Measurements from ENCODE around the gene STOX1. TPM values are rescaled to one million over a fixed set of nuclear protein-coding genes. Genes with fewer than 3 reads are reported as not detected.
"Not testable (repeated sequence)": the region's sequence is repeated elsewhere in the genome, so short reads cannot be mapped to it uniquely, and the experiment has no call there.

STOX1 gene
- total RNA-seq, 1 experiment from 2014 or later: 5.8 TPM

DNA sequence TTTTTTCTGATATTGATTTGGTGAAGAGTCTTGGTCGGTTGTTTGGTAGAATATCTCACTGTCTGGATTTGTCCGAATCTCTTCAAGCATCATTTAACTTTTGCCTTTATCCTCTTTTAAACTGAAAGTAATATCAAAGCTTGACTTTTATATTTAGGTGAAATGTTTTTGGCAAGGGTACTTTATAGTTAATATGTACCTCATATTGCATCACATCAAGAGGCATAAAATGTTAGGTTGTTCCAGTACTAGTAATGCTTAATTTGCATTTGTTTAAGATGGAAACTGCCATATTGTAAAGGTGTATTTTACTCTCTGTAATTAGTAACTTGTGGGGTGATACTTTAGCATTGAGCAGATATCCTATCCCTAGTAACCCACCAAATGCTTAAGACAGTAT lies 111.6 kb downstream of the STOX1 start:
- Histone ChIP-seq H3K4me1 (ENCODE audit: control insufficient read depth, insufficient read depth, low read length) (no peaks in the 10 kb centered on the region), H3K27me3 (ENCODE audit: control insufficient read depth, insufficient read depth, low read length) (no peaks in the 10 kb centered on the region), H3K9me3 (ENCODE audit: control insufficient read depth, insufficient read depth, low read depth, low read length) (no peaks in the 10 kb centered on the region), H3K4me3 (ENCODE audit: low read depth in 2 of 2, low read length in 2 of 2) (no peak overlapping the region), H3K27ac (ENCODE audit: low read length) (no peak overlapping the region), H3K36me3 (ENCODE audit: control insufficient read depth, insufficient read depth, low read length) (peaks cover 27% of the 10 kb centered on the region)
- no peak for DNase-seq (ENCODE audit: low read depth, low spot score)
- BruUV-seq (replicated peaks): no TSS peak
- in situ Hi-C loops (cut with HindIII; ENCODE audit: low pct_unique_long_range_greater_than_20kb, low sequenced_read_pairs) (no loop called here), intact Hi-C loops (cut with micrococcal nuclease; ENCODE audit: unreplicated experiment) (no loop called here)
- no peak for ATAC-seq
- TF ChIP-seq, protein P1, sequence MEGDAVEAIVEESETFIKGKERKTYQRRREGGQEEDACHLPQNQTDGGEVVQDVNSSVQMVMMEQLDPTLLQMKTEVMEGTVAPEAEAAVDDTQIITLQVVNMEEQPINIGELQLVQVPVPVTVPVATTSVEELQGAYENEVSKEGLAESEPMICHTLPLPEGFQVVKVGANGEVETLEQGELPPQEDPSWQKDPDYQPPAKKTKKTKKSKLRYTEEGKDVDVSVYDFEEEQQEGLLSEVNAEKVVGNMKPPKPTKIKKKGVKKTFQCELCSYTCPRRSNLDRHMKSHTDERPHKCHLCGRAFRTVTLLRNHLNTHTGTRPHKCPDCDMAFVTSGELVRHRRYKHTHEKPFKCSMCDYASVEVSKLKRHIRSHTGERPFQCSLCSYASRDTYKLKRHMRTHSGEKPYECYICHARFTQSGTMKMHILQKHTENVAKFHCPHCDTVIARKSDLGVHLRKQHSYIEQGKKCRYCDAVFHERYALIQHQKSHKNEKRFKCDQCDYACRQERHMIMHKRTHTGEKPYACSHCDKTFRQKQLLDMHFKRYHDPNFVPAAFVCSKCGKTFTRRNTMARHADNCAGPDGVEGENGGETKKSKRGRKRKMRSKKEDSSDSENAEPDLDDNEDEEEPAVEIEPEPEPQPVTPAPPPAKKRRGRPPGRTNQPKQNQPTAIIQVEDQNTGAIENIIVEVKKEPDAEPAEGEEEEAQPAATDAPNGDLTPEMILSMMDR (IDR thresholded peaks at IDR 0.05): no peak
- no peak for TF ChIP-seq POLR2AphosphoS5 (IDR thresholded peaks at IDR 0.05; ENCODE audit: low read depth, low read length)
- no peak for TF ChIP-seq SIN3A (IDR thresholded peaks at IDR 0.05; ENCODE audit: borderline replicate concordance, insufficient read depth, low read depth, low read length)
- TF ChIP-seq TCF7L2 (IDR thresholded peaks at IDR 0.05; ENCODE audit: low read depth, low read length): no peak
- TF ChIP-seq, protein P2, sequence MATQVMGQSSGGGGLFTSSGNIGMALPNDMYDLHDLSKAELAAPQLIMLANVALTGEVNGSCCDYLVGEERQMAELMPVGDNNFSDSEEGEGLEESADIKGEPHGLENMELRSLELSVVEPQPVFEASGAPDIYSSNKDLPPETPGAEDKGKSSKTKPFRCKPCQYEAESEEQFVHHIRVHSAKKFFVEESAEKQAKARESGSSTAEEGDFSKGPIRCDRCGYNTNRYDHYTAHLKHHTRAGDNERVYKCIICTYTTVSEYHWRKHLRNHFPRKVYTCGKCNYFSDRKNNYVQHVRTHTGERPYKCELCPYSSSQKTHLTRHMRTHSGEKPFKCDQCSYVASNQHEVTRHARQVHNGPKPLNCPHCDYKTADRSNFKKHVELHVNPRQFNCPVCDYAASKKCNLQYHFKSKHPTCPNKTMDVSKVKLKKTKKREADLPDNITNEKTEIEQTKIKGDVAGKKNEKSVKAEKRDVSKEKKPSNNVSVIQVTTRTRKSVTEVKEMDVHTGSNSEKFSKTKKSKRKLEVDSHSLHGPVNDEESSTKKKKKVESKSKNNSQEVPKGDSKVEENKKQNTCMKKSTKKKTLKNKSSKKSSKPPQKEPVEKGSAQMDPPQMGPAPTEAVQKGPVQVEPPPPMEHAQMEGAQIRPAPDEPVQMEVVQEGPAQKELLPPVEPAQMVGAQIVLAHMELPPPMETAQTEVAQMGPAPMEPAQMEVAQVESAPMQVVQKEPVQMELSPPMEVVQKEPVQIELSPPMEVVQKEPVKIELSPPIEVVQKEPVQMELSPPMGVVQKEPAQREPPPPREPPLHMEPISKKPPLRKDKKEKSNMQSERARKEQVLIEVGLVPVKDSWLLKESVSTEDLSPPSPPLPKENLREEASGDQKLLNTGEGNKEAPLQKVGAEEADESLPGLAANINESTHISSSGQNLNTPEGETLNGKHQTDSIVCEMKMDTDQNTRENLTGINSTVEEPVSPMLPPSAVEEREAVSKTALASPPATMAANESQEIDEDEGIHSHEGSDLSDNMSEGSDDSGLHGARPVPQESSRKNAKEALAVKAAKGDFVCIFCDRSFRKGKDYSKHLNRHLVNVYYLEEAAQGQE (IDR thresholded peaks at IDR 0.05; ENCODE audit: insufficient read depth in 1 of 2, low read depth in 2 of 2, low read length in 1 of 2): no peak
- CTCF ChIA-PET: no interaction called here
- POLR2A ChIA-PET: no interaction called here

DNA sequence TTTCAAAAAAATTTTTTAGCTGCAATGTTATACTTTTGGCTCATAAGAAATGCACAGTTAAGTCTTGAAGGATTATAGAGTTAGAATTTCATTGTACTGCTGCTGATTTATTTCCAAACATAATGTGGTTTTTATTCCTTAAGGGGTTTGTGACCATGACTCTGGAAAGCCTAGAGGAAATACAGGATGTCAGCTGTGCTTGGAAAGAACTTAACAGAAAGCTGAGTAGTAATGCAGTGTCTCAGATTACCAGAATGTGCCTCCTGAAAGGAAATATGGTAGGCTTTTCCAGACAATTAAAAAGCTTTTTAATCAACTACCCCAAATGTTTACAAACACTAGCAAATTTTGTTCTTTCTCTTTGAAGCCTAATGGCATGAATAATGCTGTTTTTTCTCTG lies 113.6 kb downstream of the STOX1 start:
- in situ Hi-C loops (cut with HindIII; ENCODE audit: low pct_unique_long_range_greater_than_20kb, low sequenced_read_pairs); H3K4me3 ChIP-seq (ENCODE audit: low read depth in 2 of 2, low read length in 2 of 2); BruUV-seq (replicated peaks); H3K27me3 ChIP-seq (ENCODE audit: control insufficient read depth, insufficient read depth, low read length); intact Hi-C loops (cut with micrococcal nuclease; ENCODE audit: unreplicated experiment); H3K4me1 ChIP-seq (ENCODE audit: control insufficient read depth, insufficient read depth, low read length); H3K9me3 ChIP-seq (ENCODE audit: control insufficient read depth, insufficient read depth, low read depth, low read length); DNase-seq (ENCODE audit: low read depth, low spot score); H3K27ac ChIP-seq (ENCODE audit: low read length); POLR2A ChIA-PET; ATAC-seq: not testable (repeated sequence)
- CTCF ChIA-PET: interaction anchor here (0.6 kb wide), 2 partner anchors 15 to 43 kb away, joined by 3 to 6 read pairs; partner anchors contain the start of gene DDX21
- H3K36me3 ChIP-seq (ENCODE audit: control insufficient read depth, insufficient read depth, low read length): peaks cover 15% of the 10 kb centered on the region

Other genes starting within 250 kb of the STOX1 start
- 102 TPM for gene CCAR1, start 106.3 kb upstream of the STOX1 start, total RNA-seq (2021; ENCODE audit: unreplicated experiment)
- 46.9 TPM for gene DDX50, start 73.8 kb downstream of the STOX1 start, total RNA-seq (2021; ENCODE audit: unreplicated experiment)
- 172 TPM for gene DDX21, start 128.6 kb downstream of the STOX1 start, total RNA-seq (2021; ENCODE audit: unreplicated experiment)
- gene KIFBP, start 161.3 kb downstream of the STOX1 start, total RNA-seq (2021; ENCODE audit: unreplicated experiment): 45.9 TPM